HEK293 (cell line): ENCODE measurements around the gene MAGEA2.
"Not testable (repeated sequence)": the region's sequence is repeated elsewhere in the genome, so short reads cannot be mapped to it uniquely, and the experiment has no call there.

Experiments
- CTCF ChIA-PET: fragments of 350-600 bp; formaldehyde crosslinking; extraction: SDS; loops from one replicate; lab custom pipeline; 2021; ENCODE audit warnings: antibody characterized with exemption; lab: Yijun Ruan, JAX
- POLR2A ChIA-PET: fragments of 300-600 bp; formaldehyde crosslinking; extraction: SDS; loops from one replicate; lab custom pipeline; 2020; ENCODE audit warnings: antibody characterized with exemption, inconsistent platforms; lab: Yijun Ruan, JAX
- H3K27ac ChIP-seq: fragments of 200-500 bp; sonication (Bioruptor generic); 2 replicates; pipeline ENCODE4 v1.5.1; 2014; ENCODE audit warnings: low read depth, low read length, control low read depth, inconsistent platforms; ENCODE audit errors: extremely low read depth
- H3K36me3 ChIP-seq, 2 experiments: fragments of 200-500 bp in 1 of 2; sonication (Bioruptor generic) in 1 of 2; 1 replicate in 1 of 2; 2 replicates in 1 of 2; pipeline ENCODE4 v1.5.1; 2014 to 2017; ENCODE audit warnings: inconsistent platforms in 2 of 2, low read length in 2 of 2; ENCODE audit not compliant: control insufficient read depth in 2 of 2, insufficient read depth in 1 of 2
- H3K4me1 ChIP-seq: fragments of 200-500 bp; sonication (Bioruptor generic); 2 replicates; pipeline ENCODE4 v1.5.1; 2014; ENCODE audit warnings: mild to moderate bottlenecking, low read length, inconsistent platforms; ENCODE audit not compliant: control insufficient read depth, insufficient read depth
- H3K4me3 ChIP-seq: 2 replicates; pipeline ENCODE4 v1.5.1; 2011; ENCODE audit warnings: low read depth, mild to moderate bottlenecking, control low read depth, low read length, moderate library complexity
- H3K9me3 ChIP-seq: fragments of 200-500 bp; sonication (Bioruptor generic); 2 replicates; pipeline ENCODE4 v1.5.1; 2014; ENCODE audit warnings: low read depth, low read length, inconsistent platforms; ENCODE audit not compliant: control insufficient read depth, insufficient read depth
- MZF1 ChIP-seq: fragments of 450-650 bp; formaldehyde crosslinking; IDR thresholded peaks from 2 replicates; pipeline ENCODE4 v1.5.1; 2017; ENCODE audit warnings: missing biosample characterization, missing genetic modification characterization, borderline replicate concordance
- REPIN1 ChIP-seq: fragments of 450-650 bp; formaldehyde crosslinking; IDR thresholded peaks from 2 replicates; pipeline ENCODE4 v1.5.1; 2017; ENCODE audit warnings: missing biosample characterization, missing genetic modification characterization, low read depth
- ZBTB1 ChIP-seq: fragments of 450-650 bp; formaldehyde crosslinking; IDR thresholded peaks from 2 replicates; pipeline ENCODE4 v1.5.1; 2016; ENCODE audit warnings: missing biosample characterization, missing genetic modification characterization
- ZEB2 ChIP-seq: fragments of 450-650 bp; formaldehyde crosslinking; IDR thresholded peaks from 2 replicates; pipeline ENCODE4 v1.5.1; 2016; ENCODE audit warnings: missing biosample characterization, missing genetic modification characterization
- ZNF132 ChIP-seq: fragments of 450-650 bp; formaldehyde crosslinking; IDR thresholded peaks from 2 replicates; pipeline ENCODE4 v1.5.1; 2017; ENCODE audit warnings: missing biosample characterization, missing genetic modification characterization, borderline replicate concordance
- ZNF292 ChIP-seq: fragments of 450-650 bp; formaldehyde crosslinking; IDR thresholded peaks from 2 replicates; pipeline ENCODE4 v1.5.1; 2016; ENCODE audit warnings: low read depth, missing biosample characterization, missing genetic modification characterization, borderline replicate concordance
- ZNF354C ChIP-seq: fragments of 450-650 bp; formaldehyde crosslinking; IDR thresholded peaks from 2 replicates; pipeline ENCODE4 v1.5.1; 2016; ENCODE audit warnings: missing biosample characterization, missing genetic modification characterization, low read depth, borderline replicate concordance
- ZNF514 ChIP-seq: fragments of 450-650 bp; formaldehyde crosslinking; IDR thresholded peaks from 2 replicates; pipeline ENCODE4 v1.5.1; 2016; ENCODE audit warnings: missing biosample characterization, missing genetic modification characterization
- ZNF530 ChIP-seq: fragments of 450-650 bp; formaldehyde crosslinking; IDR thresholded peaks from 2 replicates; pipeline ENCODE4 v1.5.1; 2016; ENCODE audit warnings: low read depth, missing biosample characterization, missing genetic modification characterization
- ZNF610 ChIP-seq: fragments of 450-650 bp; formaldehyde crosslinking; IDR thresholded peaks from 2 replicates; pipeline ENCODE4 v1.5.1; 2016; ENCODE audit warnings: missing biosample characterization, missing genetic modification characterization, borderline replicate concordance
- ZNF830 ChIP-seq: fragments of 450-650 bp; IDR thresholded peaks from 2 replicates; pipeline ENCODE4 v1.5.0; 2018; ENCODE audit warnings: missing biosample characterization, missing genetic modification characterization, low read depth, mild to moderate bottlenecking, moderate library complexity
- ZNF843 ChIP-seq: fragments of 450-650 bp; formaldehyde crosslinking; IDR thresholded peaks from 2 replicates; pipeline ENCODE4 v1.5.1; 2016; ENCODE audit warnings: missing biosample characterization, missing genetic modification characterization
- ZSCAN30 ChIP-seq: fragments of 450-650 bp; IDR thresholded peaks from 2 replicates; pipeline ENCODE4 v1.5.1; 2018; ENCODE audit warnings: missing biosample characterization, mild to moderate bottlenecking, missing genetic modification characterization, moderate library complexity
- TF ChIP-seq, protein P1 (sequence below): IDR thresholded peaks from 2 replicates; pipeline ENCODE4 v1.6.1; 2011; ENCODE audit warnings: mild to moderate bottlenecking, low read depth, low read length, borderline replicate concordance
- TF ChIP-seq, protein P2 (sequence below): fragments of 450-650 bp; formaldehyde crosslinking; IDR thresholded peaks from 2 replicates; pipeline ENCODE4 v1.5.1; 2016; ENCODE audit warnings: missing biosample characterization, missing genetic modification characterization
- TF ChIP-seq, protein P3 (sequence below): fragments of 450-650 bp; formaldehyde crosslinking; IDR thresholded peaks from 2 replicates; pipeline ENCODE4 v1.5.1; 2016; ENCODE audit warnings: missing biosample characterization, missing genetic modification characterization
- TF ChIP-seq, protein P4 (sequence below): fragments of 450-650 bp; formaldehyde crosslinking; IDR thresholded peaks from 2 replicates; pipeline ENCODE4 v1.5.1; 2016; ENCODE audit warnings: missing biosample characterization, missing genetic modification characterization, borderline replicate concordance

The MAGEA2 gene

DNA sequence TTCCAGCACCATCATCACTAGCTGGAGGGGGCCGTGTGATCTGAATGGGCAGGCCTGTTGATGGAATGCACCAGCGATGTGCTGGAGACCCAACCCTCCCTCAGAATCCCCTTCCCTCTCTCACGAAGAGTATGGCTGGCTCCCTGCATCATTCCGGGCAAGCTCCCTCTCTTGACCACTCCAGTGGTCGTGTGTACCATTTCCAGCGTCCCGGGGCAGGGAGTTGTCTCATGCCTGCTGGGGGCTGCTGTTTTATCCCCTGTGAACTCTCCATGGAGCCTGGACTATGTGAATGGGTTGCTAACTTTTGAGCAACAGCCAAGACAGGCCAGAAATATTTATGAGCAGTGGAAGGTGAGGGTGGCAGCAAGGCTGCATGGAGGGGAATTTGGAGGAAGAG is 28.2 kb downstream of the MAGEA2 start:
- H3K27ac ChIP-seq = no peak overlapping the region
- no peaks in the 10 kb centered on the region for H3K4me1 ChIP-seq
- ChIA-PET POLR2A (no interaction called here), CTCF (no interaction called here)
- no peak overlapping the region for H3K4me3 ChIP-seq
- H3K36me3 ChIP-seq = no peaks in the 10 kb centered on the region
- no peaks in the 10 kb centered on the region for H3K9me3 ChIP-seq
- TF ChIP-seq ZNF132 = no peak
- TF ChIP-seq ZBTB1 = no peak
- TF ChIP-seq ZEB2 = no peak
- TF ChIP-seq ZNF514 (tag by site-specific recombination) = no peak
- TF ChIP-seq ZNF843 = no peak
- no peak for TF ChIP-seq ZNF354C
- no peak for TF ChIP-seq ZNF530
- TF ChIP-seq, protein P1, sequence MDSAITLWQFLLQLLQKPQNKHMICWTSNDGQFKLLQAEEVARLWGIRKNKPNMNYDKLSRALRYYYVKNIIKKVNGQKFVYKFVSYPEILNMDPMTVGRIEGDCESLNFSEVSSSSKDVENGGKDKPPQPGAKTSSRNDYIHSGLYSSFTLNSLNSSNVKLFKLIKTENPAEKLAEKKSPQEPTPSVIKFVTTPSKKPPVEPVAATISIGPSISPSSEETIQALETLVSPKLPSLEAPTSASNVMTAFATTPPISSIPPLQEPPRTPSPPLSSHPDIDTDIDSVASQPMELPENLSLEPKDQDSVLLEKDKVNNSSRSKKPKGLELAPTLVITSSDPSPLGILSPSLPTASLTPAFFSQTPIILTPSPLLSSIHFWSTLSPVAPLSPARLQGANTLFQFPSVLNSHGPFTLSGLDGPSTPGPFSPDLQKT = no peak
- TF ChIP-seq, protein P2, sequence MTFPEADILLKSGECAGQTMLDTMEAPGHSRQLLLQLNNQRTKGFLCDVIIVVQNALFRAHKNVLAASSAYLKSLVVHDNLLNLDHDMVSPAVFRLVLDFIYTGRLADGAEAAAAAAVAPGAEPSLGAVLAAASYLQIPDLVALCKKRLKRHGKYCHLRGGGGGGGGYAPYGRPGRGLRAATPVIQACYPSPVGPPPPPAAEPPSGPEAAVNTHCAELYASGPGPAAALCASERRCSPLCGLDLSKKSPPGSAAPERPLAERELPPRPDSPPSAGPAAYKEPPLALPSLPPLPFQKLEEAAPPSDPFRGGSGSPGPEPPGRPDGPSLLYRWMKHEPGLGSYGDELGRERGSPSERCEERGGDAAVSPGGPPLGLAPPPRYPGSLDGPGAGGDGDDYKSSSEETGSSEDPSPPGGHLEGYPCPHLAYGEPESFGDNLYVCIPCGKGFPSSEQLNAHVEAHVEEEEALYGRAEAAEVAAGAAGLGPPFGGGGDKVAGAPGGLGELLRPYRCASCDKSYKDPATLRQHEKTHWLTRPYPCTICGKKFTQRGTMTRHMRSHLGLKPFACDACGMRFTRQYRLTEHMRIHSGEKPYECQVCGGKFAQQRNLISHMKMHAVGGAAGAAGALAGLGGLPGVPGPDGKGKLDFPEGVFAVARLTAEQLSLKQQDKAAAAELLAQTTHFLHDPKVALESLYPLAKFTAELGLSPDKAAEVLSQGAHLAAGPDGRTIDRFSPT (tag by site-specific recombination) = no peak
- no peak for TF ChIP-seq ZNF610 (tag by site-specific recombination)
- TF ChIP-seq MZF1 (tag by site-specific recombination) = no peak
- TF ChIP-seq, protein P3, sequence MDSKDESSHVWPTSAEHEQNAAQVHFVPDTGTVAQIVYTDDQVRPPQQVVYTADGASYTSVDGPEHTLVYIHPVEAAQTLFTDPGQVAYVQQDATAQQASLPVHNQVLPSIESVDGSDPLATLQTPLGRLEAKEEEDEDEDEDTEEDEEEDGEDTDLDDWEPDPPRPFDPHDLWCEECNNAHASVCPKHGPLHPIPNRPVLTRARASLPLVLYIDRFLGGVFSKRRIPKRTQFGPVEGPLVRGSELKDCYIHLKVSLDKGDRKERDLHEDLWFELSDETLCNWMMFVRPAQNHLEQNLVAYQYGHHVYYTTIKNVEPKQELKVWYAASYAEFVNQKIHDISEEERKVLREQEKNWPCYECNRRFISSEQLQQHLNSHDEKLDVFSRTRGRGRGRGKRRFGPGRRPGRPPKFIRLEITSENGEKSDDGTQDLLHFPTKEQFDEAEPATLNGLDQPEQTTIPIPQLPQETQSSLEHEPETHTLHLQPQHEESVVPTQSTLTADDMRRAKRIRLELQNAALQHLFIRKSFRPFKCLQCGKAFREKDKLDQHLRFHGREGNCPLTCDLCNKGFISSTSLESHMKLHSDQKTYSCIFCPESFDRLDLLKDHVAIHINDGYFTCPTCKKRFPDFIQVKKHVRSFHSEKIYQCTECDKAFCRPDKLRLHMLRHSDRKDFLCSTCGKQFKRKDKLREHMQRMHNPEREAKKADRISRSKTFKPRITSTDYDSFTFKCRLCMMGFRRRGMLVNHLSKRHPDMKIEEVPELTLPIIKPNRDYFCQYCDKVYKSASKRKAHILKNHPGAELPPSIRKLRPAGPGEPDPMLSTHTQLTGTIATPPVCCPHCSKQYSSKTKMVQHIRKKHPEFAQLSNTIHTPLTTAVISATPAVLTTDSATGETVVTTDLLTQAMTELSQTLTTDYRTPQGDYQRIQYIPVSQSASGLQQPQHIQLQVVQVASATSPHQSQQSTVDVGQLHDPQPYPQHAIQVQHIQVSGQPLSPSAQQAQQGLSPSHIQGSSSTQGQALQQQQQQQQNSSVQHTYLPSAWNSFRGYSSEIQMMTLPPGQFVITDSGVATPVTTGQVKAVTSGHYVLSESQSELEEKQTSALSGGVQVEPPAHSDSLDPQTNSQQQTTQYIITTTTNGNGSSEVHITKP (tag by site-specific recombination) = no peak
- TF ChIP-seq REPIN1 (tag by site-specific recombination) = no peak
- TF ChIP-seq, protein P4, sequence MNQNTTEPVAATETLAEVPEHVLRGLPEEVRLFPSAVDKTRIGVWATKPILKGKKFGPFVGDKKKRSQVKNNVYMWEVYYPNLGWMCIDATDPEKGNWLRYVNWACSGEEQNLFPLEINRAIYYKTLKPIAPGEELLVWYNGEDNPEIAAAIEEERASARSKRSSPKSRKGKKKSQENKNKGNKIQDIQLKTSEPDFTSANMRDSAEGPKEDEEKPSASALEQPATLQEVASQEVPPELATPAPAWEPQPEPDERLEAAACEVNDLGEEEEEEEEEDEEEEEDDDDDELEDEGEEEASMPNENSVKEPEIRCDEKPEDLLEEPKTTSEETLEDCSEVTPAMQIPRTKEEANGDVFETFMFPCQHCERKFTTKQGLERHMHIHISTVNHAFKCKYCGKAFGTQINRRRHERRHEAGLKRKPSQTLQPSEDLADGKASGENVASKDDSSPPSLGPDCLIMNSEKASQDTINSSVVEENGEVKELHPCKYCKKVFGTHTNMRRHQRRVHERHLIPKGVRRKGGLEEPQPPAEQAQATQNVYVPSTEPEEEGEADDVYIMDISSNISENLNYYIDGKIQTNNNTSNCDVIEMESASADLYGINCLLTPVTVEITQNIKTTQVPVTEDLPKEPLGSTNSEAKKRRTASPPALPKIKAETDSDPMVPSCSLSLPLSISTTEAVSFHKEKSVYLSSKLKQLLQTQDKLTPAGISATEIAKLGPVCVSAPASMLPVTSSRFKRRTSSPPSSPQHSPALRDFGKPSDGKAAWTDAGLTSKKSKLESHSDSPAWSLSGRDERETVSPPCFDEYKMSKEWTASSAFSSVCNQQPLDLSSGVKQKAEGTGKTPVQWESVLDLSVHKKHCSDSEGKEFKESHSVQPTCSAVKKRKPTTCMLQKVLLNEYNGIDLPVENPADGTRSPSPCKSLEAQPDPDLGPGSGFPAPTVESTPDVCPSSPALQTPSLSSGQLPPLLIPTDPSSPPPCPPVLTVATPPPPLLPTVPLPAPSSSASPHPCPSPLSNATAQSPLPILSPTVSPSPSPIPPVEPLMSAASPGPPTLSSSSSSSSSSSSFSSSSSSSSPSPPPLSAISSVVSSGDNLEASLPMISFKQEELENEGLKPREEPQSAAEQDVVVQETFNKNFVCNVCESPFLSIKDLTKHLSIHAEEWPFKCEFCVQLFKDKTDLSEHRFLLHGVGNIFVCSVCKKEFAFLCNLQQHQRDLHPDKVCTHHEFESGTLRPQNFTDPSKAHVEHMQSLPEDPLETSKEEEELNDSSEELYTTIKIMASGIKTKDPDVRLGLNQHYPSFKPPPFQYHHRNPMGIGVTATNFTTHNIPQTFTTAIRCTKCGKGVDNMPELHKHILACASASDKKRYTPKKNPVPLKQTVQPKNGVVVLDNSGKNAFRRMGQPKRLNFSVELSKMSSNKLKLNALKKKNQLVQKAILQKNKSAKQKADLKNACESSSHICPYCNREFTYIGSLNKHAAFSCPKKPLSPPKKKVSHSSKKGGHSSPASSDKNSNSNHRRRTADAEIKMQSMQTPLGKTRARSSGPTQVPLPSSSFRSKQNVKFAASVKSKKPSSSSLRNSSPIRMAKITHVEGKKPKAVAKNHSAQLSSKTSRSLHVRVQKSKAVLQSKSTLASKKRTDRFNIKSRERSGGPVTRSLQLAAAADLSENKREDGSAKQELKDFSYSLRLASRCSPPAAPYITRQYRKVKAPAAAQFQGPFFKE (tag by site-specific recombination) = no peak
- no peak for TF ChIP-seq ZNF830
- TF ChIP-seq ZSCAN30 (tag by site-specific recombination) = no peak
- no peak for TF ChIP-seq ZNF292 (tag by site-specific recombination)

DNA sequence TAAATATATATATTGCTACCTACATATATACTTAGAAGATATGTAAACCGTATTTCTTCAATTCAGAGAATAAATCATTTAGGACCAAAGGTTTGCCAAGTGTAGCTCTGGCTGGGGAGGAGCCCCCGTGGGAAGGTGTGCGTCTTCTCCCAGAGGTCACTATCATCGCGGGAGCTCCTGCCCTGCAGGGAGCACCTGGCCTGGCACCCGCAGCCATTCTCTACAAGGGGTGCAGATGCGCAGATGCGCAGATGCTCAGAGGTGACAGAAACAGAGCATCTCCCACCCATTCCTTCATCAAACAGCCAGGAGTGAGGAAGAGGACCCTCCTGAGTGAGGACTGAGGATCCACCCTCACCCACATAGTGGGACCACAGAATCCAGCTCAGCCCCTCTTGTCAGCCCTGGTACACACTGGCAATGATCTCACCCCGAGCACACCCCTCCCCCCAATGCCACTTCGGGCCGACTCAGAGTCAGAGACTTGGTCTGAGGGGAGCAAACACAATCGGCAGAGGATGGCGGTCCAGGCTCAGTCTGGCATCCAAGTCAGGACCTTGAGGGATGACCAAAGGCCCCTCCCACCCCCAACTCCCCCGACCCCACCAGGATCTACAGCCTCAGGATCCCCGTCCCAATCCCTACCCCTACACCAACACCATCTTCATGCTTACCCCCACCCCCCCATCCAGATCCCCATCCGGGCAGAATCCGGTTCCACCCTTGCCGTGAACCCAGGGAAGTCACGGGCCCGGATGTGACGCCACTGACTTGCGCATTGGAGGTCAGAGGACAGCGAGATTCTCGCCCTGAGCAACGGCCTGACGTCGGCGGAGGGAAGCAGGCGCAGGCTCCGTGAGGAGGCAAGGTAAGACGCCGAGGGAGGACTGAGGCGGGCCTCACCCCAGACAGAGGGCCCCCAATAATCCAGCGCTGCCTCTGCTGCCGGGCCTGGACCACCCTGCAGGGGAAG is 39.5 kb downstream of the MAGEA2 start, which contains the start of gene MAGEA2B:
MAGEA2B (plus strand) TSS at position 814 of the 973 bp plus-strand sequence. CDS start 2,479 bp downstream, outside the sequence.
- H3K4me3 ChIP-seq, H3K9me3 ChIP-seq, POLR2A ChIA-PET, H3K4me1 ChIP-seq, H3K27ac ChIP-seq, CTCF ChIA-PET, H3K36me3 ChIP-seq: not testable (repeated sequence)

DNA sequence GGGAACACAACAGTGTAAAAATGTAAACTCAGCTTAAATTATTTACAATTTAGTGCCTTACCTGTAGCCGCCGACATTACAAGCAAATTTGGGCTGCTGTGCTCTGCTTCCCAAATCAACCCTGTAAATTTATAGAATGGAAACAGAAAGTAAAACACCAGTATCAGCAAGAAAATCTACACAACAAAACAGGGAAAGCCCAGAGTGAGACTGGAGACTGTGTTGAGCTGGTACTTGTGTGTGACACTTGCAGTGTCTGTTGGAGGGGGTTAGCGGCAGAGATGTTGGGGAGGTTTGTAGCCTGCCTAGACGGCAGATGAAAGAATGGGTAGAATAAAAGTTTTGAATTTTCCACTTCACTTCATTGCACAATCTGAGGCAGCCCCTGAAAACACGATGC is 40.4 kb downstream of the MAGEA2 start:
- H3K9me3 ChIP-seq, POLR2A ChIA-PET, H3K4me1 ChIP-seq, H3K4me3 ChIP-seq, CTCF ChIA-PET, H3K36me3 ChIP-seq, H3K27ac ChIP-seq: not testable (repeated sequence)
